ENCODE measurements around the gene DZANK1. TPM values are rescaled to one million over a fixed set of nuclear protein-coding genes. Genes with fewer than 3 reads are reported as not detected.

The DZANK1 gene
- total and polyA plus RNA-seq, 11 donors, result 0.46 to 2.0 (median 0.85) TPM; not detected in 1

DNA sequence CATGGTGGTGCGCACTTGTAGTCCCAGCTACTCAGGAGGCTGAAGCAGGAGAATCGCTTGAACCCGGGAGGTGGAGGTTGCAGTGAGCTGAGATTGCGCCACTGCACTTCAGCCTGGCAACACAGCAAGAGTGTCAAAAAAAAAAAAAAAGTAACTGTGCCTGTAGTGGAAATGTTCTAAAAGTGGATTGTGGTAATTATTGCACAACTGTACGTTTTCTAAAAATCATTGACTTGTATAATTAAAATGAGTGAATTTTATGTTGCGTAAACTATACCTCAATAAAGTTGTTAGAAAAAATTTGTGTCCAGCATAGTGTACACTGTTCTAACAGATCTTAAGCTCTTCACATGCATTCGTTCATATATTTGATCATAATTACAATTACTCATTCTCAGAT, 46.4 kb upstream of the DZANK1 start:
- intact Hi-C loops (cut with DNase I), result loop anchor here in 1 of 10 donors (5.0 kb wide), 1 partner anchor 54 kb away; the partner anchor contains the start of gene SMIM26
- Histone ChIP-seq H3K27ac (no peak overlapping the region), H3K36me3 (peaks cover 0 to 80% (median 67%) of the 10 kb centered on the region in 9 donors), H3K9me3 (no peaks in the 10 kb centered on the region), H3K27me3 (no peaks in the 10 kb centered on the region), H3K4me3 (no peak overlapping the region), H3K4me1 (peaks cover 0 to 43% (median 7%) of the 10 kb centered on the region in 12 donors)
- TF ChIP-seq, protein P1, sequence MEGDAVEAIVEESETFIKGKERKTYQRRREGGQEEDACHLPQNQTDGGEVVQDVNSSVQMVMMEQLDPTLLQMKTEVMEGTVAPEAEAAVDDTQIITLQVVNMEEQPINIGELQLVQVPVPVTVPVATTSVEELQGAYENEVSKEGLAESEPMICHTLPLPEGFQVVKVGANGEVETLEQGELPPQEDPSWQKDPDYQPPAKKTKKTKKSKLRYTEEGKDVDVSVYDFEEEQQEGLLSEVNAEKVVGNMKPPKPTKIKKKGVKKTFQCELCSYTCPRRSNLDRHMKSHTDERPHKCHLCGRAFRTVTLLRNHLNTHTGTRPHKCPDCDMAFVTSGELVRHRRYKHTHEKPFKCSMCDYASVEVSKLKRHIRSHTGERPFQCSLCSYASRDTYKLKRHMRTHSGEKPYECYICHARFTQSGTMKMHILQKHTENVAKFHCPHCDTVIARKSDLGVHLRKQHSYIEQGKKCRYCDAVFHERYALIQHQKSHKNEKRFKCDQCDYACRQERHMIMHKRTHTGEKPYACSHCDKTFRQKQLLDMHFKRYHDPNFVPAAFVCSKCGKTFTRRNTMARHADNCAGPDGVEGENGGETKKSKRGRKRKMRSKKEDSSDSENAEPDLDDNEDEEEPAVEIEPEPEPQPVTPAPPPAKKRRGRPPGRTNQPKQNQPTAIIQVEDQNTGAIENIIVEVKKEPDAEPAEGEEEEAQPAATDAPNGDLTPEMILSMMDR (IDR thresholded peaks at IDR 0.05), result no peak
- TF ChIP-seq POLR2A (IDR thresholded peaks at IDR 0.05), result no peak
- DNase-seq (no peak), ATAC-seq (no peak)
- 89 to 94% (median 93%) methylated on average over 7 of the region's 7 CpGs for WGBS, 4 donors

DNA sequence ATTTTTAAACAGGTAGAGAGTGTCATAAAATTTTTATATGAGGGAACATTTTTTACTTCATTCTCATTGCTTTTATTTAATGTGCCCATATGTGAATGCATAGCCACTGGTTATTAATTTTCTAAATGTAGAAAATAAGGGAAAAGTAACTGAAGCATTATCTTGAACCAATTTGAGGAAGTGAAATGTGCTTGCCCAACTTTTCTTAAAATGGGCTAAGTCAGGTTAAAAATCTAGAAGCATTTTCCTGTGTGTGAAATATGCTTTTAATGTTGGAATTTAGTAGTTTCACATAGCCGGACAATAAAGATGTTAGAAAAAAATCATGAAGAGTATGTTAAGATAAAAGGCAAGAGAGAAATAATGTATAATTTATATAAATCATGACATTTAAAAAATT, 44.7 kb upstream of the DZANK1 start:
- Histone ChIP-seq H3K27ac (peak overlapping the region in 1 of 12 donors; percentile 28), H3K27me3 (no peaks in the 10 kb centered on the region), H3K4me1 (peaks cover 0 to 49% (median 10%) of the 10 kb centered on the region in 12 donors), H3K4me3 (no peak overlapping the region), H3K36me3 (peaks cover 0 to 69% (median 57%) of the 10 kb centered on the region in 9 donors), H3K9me3 (no peaks in the 10 kb centered on the region)
- intact Hi-C loops (cut with DNase I), result loop anchor here in 1 of 10 donors (5.0 kb wide), 1 partner anchor 56 kb away; the partner anchor contains the start of gene SMIM26
- WGBS, 4 donors, result 90 to 95% (median 92%) methylated on average over 1 of the region's 1 CpG
- TF ChIP-seq, protein P1 (IDR thresholded peaks at IDR 0.05), result no peak
- TF ChIP-seq POLR2A (IDR thresholded peaks at IDR 0.05), result no peak
- ATAC-seq (no peak), DNase-seq (no peak)

DNA sequence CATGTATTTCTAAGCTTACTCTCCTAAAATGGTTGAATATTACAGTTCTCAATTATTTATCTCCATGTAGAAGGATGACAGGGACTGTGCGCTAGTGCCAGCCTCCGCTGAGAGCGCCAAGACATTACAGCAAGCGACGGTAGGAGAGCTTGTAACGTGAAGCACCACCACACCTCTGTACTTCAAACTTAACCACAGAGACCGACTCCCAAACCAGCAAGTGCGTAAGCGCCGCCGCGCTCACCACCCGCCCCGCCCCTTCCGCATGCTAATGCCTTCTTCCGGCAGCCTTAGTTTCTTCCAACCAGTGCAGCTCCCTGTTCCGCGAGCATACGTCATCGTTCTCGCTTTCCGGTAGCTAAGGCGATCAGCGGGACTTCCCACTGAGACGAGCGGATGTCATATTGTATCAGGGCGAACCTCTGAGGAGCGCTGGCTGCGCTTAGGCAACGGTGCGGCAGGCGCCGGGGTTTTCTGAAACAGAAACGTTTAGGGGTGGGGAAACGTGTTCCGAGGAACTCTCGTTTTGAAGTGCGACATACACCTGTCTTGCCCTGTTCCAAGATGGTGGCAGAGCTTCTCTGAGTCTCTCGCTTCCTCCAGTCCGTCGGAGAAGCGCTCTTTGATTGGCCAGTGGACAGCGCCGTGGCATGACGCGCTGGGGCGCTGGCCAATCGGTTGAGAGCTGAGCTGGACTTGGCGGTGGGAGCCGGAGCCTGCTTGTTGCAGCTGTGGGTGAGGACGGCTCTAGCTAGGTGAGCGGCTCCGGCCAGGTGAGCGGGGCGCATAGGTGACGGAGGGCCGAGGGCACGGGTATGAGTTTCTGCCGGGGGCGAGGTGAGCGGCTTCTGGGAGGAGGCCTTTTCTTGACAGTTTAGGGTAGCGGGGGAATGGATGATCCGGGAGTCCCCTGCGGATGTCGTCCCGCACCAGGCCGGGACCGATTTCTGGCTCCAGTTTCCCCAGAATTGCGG, 40.7 kb upstream of the DZANK1 start, which contains the start of gene SEC23B:
TSS of gene SEC23B (plus strand) at position 723 of the 974 bp plus-strand sequence. CDS start 2,896 bp downstream, outside the sequence.
- Histone ChIP-seq H3K4me1 (peaks cover 0 to 45% (median 10%) of the 10 kb centered on the region in 12 donors), H3K27me3 (peaks cover 0 to 23% (median 0%) of the 10 kb centered on the region in 9 donors), H3K27ac (peak within 1 kb of the TSS; percentile 91 to 99 (median 95)), H3K9me3 (no peaks in the 10 kb centered on the region), H3K36me3 (peaks cover 0 to 30% (median 20%) of the 10 kb centered on the region in 9 donors), H3K4me3 (peak within 1 kb of the TSS; percentile 68 to 96 (median 77))
- DNase-seq (peak; percentile 97 to 99 (median 97)), ATAC-seq (peak; percentile 99)
- 0 to 1% (median 0%) methylated on average over 66 to 69 of the region's 69 CpGs for WGBS, 4 donors
- intact Hi-C loops (cut with DNase I), result loop anchor here in 5 of 10 donors (1.0 to 10.0 kb wide), 6 partner anchors 10 to 543 kb away; partner anchors contain the start of genes DZANK1 (in 3 of the 5), POLR3F (in 3 of the 5), SMIM26 (in 3 of the 5) and MGME1 (in 1 of the 5)
- TF ChIP-seq, protein P1 (IDR thresholded peaks at IDR 0.05), result no peak
- peak; percentile 11 to 68 for TF ChIP-seq POLR2A (IDR thresholded peaks at IDR 0.05)
